Gastroesophageal sphincter (tissue), 4 donors: ENCODE results near the gene STARD13. TPM values are rescaled to one million over a fixed set of nuclear protein-coding genes. Genes with fewer than 3 reads are reported as not detected.

Experiments
- ATAC-seq: fragments of 150-250 bp; one replicate; pipeline ENCODE4 v1.9.1; 2016; ENCODE audit warnings: mild to moderate bottlenecking, moderate library complexity
- H3K27ac ChIP-seq, 4 donors: fragments of 200-600 bp; sonication (generic) in 3 of 4; 1 replicate in 3 of 4; 2 replicates in 1 of 4; pipeline ENCODE4 v1.5.1; 2016 to 2019
- H3K27me3 ChIP-seq: fragments of 200-600 bp; sonication (generic); one replicate; pipeline ENCODE4 v1.5.1; 2019
- H3K36me3 ChIP-seq, 2 donors: fragments of 200-600 bp; sonication (generic); one replicate each; pipeline ENCODE4 v1.5.1; 2019; ENCODE audit warnings: control low read depth in 1 of 2
- H3K4me1 ChIP-seq, 3 donors: fragments of 200-600 bp; sonication (generic); 1 replicate in 2 of 3; 2 replicates in 1 of 3; pipeline ENCODE4 v1.5.1; 2016 to 2019; ENCODE audit warnings: control low read depth in 2 of 3
- H3K4me3 ChIP-seq, 2 donors: fragments of 200-600 bp; sonication (generic); one replicate each; pipeline ENCODE4 v1.5.1; 2019; ENCODE audit warnings: mild to moderate bottlenecking in 1 of 2, moderate library complexity in 1 of 2
- H3K9me3 ChIP-seq, 3 donors: fragments of 200-600 bp; sonication (generic); one replicate each; pipeline ENCODE4 v1.5.1; 2017 to 2019; ENCODE audit warnings: control low read depth in 2 of 3
- EP300 ChIP-seq: sonication (generic); formaldehyde crosslinking; IDR thresholded peaks from one replicate; pipeline ENCODE4 v1.6.1; 2017; ENCODE audit warnings: antibody characterized with exemption, mild to moderate bottlenecking
- POLR2A ChIP-seq, 2 donors: fragments of 450-650 bp; IDR thresholded peaks; one replicate each; pipeline ENCODE4 v1.6.1; 2017; ENCODE audit warnings: antibody characterized with exemption in 2 of 2, mild to moderate bottlenecking in 2 of 2, moderate library complexity in 1 of 2
- POLR2AphosphoS5 ChIP-seq: sonication (generic); formaldehyde crosslinking; IDR thresholded peaks from one replicate; pipeline ENCODE4 v1.6.1; 2017; ENCODE audit warnings: antibody characterized with exemption
- WGBS, 2 donors: methylation state at CpG; one replicate each; pipeline ENCODE4 v1.1.5; 2018; ENCODE audit warnings: low coverage in 1 of 2; 5-methylcytosine and 5-hydroxymethylcytosine counted together
- total RNA-seq, 4 donors: library from RNA; depleted of rRNA; stranded (reverse); fragments of >200 nt; gene quantifications; one replicate each; pipeline ENCODE4 v1.1.0, GENCODE V29; 2016
- TF ChIP-seq, protein P1 (sequence below), 4 experiments: fragments of 200-600 bp in 2 of 4; fragments of 450-650 bp in 2 of 4; sonication (generic) in 1 of 4; IDR thresholded peaks; one replicate each; pipeline ENCODE4 v1.5.1; 2017 to 2019; ENCODE audit warnings: antibody characterized with exemption in 4 of 4, mild to moderate bottlenecking in 2 of 4, moderate library complexity in 2 of 4

Gene STARD13
- total RNA-seq, 4 donors from 2014 or later = 46.2 to 63.3 (median 49.3) TPM

- TF ChIP-seq POLR2A (IDR thresholded peaks at IDR 0.05) (no peak), POLR2AphosphoS5 (no peak), EP300 (no peak)
- TF ChIP-seq, protein P1, sequence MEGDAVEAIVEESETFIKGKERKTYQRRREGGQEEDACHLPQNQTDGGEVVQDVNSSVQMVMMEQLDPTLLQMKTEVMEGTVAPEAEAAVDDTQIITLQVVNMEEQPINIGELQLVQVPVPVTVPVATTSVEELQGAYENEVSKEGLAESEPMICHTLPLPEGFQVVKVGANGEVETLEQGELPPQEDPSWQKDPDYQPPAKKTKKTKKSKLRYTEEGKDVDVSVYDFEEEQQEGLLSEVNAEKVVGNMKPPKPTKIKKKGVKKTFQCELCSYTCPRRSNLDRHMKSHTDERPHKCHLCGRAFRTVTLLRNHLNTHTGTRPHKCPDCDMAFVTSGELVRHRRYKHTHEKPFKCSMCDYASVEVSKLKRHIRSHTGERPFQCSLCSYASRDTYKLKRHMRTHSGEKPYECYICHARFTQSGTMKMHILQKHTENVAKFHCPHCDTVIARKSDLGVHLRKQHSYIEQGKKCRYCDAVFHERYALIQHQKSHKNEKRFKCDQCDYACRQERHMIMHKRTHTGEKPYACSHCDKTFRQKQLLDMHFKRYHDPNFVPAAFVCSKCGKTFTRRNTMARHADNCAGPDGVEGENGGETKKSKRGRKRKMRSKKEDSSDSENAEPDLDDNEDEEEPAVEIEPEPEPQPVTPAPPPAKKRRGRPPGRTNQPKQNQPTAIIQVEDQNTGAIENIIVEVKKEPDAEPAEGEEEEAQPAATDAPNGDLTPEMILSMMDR (IDR thresholded peaks at IDR 0.05) = peak in 3 of 4 experiments; percentile 34 to 38 (median 38)
- no peak overlapping the region for H3K4me3 ChIP-seq
- peak overlapping the region in 3 of 4 donors; percentile 0 to 46 (median 39) for H3K27ac ChIP-seq
- peak; percentile 48 for ATAC-seq
- peaks cover 5 to 36% (median 5%) of the 10 kb centered on the region in 3 donors for H3K4me1 ChIP-seq
- WGBS, 2 donors = 50 to 57% methylated on average over 1 to 6 of the region's 9 CpGs
- H3K36me3 ChIP-seq = peaks cover 0 to 9% of the 10 kb centered on the region in 2 donors
- H3K9me3 ChIP-seq = no peaks in the 10 kb centered on the region
- H3K27me3 ChIP-seq = no peaks in the 10 kb centered on the region
Observed at GRCh38 chr13:33057019-33057780, 228.4 kb downstream of the STARD13 start.

DNA sequence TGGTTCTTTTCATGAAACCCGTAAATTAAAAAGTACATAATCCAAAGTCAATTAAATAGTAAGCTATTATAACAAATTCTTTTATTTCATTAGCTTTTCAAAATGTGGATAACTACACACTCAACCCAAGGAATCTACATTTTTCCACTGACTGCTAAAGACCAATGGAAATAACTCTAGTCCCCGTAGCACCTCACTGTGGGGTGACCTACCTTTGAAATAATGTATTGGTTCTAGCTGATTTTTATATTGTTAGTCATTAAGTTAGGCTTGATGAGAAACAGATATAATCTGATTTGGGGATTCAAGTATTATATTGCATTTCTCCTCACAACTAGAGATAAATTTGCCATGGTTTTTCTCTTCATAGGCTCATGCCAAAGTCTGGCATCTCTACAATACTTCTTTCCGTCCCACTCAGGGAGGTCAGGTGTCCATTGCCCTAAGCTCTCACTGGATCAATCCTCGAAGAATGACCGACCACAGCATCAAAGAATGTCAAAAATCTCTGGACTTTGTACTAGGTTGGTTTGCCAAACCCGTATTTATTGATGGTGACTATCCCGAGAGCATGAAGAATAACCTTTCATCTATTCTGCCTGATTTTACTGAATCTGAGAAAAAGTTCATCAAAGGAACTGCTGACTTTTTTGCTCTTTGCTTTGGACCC, 232.0 kb downstream of the STARD13 start:
- H3K27me3 ChIP-seq = no peaks in the 10 kb centered on the region
- H3K4me3 ChIP-seq = no peak overlapping the region
- no peak for ATAC-seq
- no peaks in the 10 kb centered on the region for H3K9me3 ChIP-seq
- TF ChIP-seq, protein P1 (IDR thresholded peaks at IDR 0.05) = no peak
- H3K4me1 ChIP-seq = peaks cover 5 to 35% (median 5%) of the 10 kb centered on the region in 3 donors
- WGBS, 2 donors = 66 to 85% methylated on average over 5 to 7 of the region's 7 CpGs
- no peaks in the 10 kb centered on the region for H3K36me3 ChIP-seq
- H3K27ac ChIP-seq = peak overlapping the region in 3 of 4 donors; percentile 34 to 60 (median 59)
